ENCODE measurements around the gene SORCS2.

The SORCS2 gene

DNA sequence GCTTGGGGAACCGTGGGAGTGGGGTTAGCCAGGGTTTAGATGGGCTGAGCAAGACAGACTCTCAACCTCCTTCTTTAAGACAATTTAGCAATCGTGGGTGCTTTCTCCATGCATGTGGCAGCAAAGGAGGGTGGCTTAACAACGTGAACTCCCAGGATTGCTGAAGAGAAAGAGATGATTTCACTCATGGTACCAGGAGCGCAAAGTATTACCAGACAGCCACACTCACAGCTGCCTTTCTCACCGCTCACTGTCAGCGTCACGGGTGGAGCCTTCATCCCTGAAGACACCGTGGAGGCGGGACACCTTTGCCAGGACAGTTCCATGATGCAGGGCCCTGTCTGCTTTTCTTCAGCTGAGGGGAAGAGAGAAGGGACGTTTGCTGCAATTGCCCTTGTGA, 454.8 kb downstream of the SORCS2 start:
- TF ChIP-seq ELF4 (IDR thresholded peaks at IDR 0.05): no peak
- DNase-seq (ENCODE audit: extremely low spot score): no peak
- ChIA-PET POLR2A (no interaction called here), CTCF (no interaction called here)

DNA sequence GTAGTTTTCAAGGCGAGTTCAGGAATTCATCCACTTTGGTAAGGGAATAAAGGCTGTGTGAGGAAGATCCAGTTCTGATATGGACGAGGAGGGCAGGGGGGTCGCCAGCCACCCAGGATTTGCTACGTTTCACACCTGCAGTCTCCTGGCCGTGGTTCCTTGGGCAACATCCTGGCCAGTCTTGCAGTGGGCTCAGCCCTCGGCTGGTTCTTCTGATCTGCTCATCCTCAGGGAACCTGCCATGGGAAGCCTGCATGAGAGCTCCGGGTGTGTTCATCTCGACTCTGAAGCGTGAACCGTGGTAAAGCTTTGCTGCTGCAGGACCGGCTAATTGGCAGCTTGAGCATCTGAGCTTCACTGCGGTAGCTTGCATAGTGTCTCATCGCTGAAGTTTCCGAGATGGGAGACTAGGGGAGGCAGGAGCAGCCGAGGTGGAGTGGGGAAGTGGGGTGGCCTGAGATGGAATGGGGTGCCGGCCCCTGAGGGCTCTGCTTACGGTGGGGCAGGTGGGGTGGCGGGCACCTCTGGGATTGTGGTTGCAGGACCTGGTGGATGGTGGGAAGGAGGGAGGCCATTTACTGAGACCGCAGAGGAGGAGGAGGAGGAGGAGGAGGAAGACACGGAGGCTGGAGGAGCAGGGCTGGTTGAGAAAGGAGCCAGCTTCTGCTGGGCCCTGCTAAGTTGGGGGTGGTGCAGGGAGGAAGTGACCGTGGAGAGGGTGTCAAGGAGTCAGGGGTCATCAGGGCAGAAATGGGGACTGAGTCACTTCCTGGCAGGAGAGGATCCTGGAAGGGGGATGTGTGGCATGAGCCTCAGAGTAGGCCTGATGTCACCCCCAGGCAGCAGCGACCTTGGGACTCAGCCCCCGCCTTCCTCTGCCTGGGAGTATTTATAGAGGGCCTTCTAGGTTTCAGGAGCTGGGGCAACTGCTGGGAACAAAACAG, 455.5 kb downstream of the SORCS2 start:
- POLR2A ChIA-PET: no interaction called here
- CTCF ChIA-PET: no interaction called here
- TF ChIP-seq CTBP1 (IDR thresholded peaks at IDR 0.05; ENCODE audit: borderline replicate concordance) (no peak), L3MBTL2 (conservative IDR thresholded peaks at IDR 0.05) (no peak), SUZ12 (IDR thresholded peaks at IDR 0.05) (no peak), NFRKB (IDR thresholded peaks at IDR 0.05) (no peak), ELF4 (IDR thresholded peaks at IDR 0.05) (no peak), BHLHE40 (IDR thresholded peaks at IDR 0.05; ENCODE audit: borderline replicate concordance) (no peak), TARDBP (IDR thresholded peaks at IDR 0.05) (no peak), HDGF (IDR thresholded peaks at IDR 0.05; ENCODE audit: borderline replicate concordance) (no peak), FOXA1 (IDR thresholded peaks at IDR 0.05) (no peak), FOXM1 (IDR thresholded peaks at IDR 0.05; ENCODE audit: borderline replicate concordance) (no peak), ARNT (IDR thresholded peaks at IDR 0.05) (no peak), SP1 (IDR thresholded peaks at IDR 0.05) (no peak), ZNF384 (IDR thresholded peaks at IDR 0.05) (no peak), FOXK2 (IDR thresholded peaks at IDR 0.05) (no peak)
- TF ChIP-seq, protein P1, sequence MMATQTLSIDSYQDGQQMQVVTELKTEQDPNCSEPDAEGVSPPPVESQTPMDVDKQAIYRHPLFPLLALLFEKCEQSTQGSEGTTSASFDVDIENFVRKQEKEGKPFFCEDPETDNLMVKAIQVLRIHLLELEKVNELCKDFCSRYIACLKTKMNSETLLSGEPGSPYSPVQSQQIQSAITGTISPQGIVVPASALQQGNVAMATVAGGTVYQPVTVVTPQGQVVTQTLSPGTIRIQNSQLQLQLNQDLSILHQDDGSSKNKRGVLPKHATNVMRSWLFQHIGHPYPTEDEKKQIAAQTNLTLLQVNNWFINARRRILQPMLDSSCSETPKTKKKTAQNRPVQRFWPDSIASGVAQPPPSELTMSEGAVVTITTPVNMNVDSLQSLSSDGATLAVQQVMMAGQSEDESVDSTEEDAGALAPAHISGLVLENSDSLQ (IDR thresholded peaks at IDR 0.05): no peak

DNA sequence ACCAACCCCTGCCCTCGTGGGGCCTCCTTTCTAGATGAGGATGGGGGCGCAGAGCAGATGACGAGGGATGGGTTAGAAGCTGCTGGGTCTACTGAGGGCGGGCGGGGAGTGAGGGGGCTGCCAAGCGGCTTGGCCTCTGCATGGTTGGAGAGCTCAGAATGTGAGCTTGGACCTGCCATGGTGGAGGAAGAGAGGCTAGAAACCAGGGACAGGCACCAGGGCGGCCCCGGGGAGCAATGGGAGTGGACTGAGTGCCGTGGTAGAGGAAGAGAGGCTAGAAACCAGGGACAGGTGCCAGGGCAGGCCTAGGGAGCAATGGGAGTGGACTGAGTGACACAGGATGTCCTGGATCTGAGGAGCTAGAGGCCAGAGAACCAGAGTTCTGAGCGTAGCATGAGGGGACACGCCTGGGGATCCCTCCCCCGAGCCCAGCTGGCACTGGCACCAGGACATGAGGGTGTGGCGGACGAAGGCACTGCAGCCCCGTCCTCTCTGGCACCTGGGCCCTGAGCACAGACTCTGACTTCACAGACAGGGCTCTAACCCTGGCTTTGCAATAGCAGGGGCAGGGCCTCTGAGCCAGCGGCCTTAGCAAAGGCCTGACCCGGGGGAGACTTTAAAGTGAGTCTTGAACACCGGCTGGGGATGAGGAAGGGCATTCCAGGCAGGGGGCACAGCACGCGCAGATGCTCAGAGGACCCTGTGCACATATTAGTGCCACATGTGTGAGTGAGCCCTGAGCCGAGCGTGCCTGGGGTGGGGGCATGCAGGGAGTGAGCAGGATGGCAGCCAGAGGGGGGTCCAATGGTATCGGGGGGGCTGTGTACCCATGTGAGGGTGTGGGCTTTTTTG, 456.4 kb downstream of the SORCS2 start:
- DNase-seq (ENCODE audit: extremely low spot score): no peak
- TF ChIP-seq LEF1 (IDR thresholded peaks at IDR 0.05; ENCODE audit: borderline replicate concordance) (no peak), CTBP1 (IDR thresholded peaks at IDR 0.05; ENCODE audit: borderline replicate concordance) (no peak), FOXK2 (IDR thresholded peaks at IDR 0.05) (no peak), SUZ12 (IDR thresholded peaks at IDR 0.05) (no peak), SP1 (IDR thresholded peaks at IDR 0.05) (no peak), NFRKB (IDR thresholded peaks at IDR 0.05) (no peak), BHLHE40 (IDR thresholded peaks at IDR 0.05; ENCODE audit: borderline replicate concordance) (no peak), HDGF (IDR thresholded peaks at IDR 0.05; ENCODE audit: borderline replicate concordance) (no peak), TARDBP (IDR thresholded peaks at IDR 0.05) (no peak), FOXA1 (IDR thresholded peaks at IDR 0.05) (no peak), L3MBTL2 (conservative IDR thresholded peaks at IDR 0.05) (no peak), ZNF384 (IDR thresholded peaks at IDR 0.05) (no peak), ELF4 (IDR thresholded peaks at IDR 0.05) (no peak), ARNT (IDR thresholded peaks at IDR 0.05) (no peak), FOXM1 (IDR thresholded peaks at IDR 0.05; ENCODE audit: borderline replicate concordance) (no peak)
- TF ChIP-seq, protein P1 (IDR thresholded peaks at IDR 0.05): no peak
- CTCF ChIA-PET: no interaction called here
- POLR2A ChIA-PET: no interaction called here

More for the DNA sequence above, 455.5 kb downstream of the SORCS2 start:
- DNase-seq (ENCODE audit: extremely low spot score): no peak

DNA sequence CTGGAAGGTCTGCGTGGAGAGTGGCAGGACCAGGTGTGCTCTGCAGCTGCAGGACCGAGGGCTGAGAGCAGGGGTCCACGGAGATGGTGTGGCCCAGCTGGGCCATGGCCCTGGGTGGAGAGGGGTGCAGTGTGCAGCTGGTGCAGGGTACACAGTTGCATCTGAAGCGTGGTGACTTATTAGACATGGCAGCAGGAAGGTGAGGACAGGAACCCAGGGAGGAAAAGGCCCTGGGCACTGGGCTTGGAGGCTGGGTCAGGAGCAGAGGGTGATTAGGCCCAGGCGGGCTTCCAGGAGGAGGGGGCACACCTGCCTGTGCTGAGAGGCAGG, 457.0 kb downstream of the SORCS2 start:
- TF ChIP-seq SUZ12 (IDR thresholded peaks at IDR 0.05) (no peak), ELF4 (IDR thresholded peaks at IDR 0.05) (no peak), FOXA1 (IDR thresholded peaks at IDR 0.05) (no peak), BHLHE40 (IDR thresholded peaks at IDR 0.05; ENCODE audit: borderline replicate concordance) (no peak), NFRKB (IDR thresholded peaks at IDR 0.05) (no peak)
- POLR2A ChIA-PET: no interaction called here
- DNase-seq (ENCODE audit: extremely low spot score): no peak
- CTCF ChIA-PET: no interaction called here

DNA sequence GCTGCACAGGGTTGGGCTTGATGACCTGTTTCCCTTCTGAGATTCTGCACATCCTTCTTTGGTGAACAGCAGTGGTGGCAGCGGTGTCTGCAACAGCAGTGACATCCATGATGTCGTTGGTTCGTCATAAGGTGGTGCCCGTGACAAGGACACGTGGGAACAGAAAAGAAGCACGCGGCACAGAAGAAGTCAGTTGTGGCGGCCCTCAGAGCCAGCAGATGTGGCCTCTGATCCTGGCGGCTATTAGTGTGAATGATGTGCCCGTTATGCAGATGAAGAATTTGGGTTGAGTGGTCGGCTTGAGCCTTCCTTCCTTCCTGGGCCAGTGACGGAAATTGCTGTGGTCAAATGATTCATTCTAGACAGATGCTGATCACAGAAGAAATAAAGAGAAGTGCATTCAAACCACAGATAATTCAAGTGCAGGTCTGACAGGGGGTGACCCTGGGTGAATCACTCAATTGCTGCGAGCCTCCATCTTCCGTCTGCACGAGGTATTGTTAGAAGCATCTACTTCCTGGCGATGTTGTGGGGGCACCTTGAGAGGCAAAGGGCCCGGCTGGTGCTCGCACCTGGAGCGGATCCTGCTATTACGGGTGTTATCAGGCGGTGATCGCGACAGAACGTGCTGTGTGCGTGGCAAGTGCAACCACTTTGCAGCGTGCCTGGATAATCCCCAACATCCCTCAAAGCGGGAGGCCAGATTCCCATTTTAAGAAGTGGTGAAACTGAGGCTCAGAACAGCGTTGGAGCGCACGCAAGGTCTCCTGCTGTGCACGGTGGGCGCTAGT, 457.6 kb downstream of the SORCS2 start:
- CTCF ChIA-PET: interaction anchor here (1.1 kb wide), 3 partner anchors 12 to 441 kb away, joined by 3 to 5 read pairs (median 3); no protein-coding TSS in a partner anchor
- POLR2A ChIA-PET: no interaction called here
- TF ChIP-seq ZNF384 (IDR thresholded peaks at IDR 0.05) (no peak), SUZ12 (IDR thresholded peaks at IDR 0.05) (no peak), BHLHE40 (IDR thresholded peaks at IDR 0.05; ENCODE audit: borderline replicate concordance) (no peak), ELF4 (IDR thresholded peaks at IDR 0.05) (no peak), LEF1 (IDR thresholded peaks at IDR 0.05; ENCODE audit: borderline replicate concordance) (no peak), TARDBP (IDR thresholded peaks at IDR 0.05) (no peak), FOXA1 (IDR thresholded peaks at IDR 0.05) (no peak), CTBP1 (IDR thresholded peaks at IDR 0.05; ENCODE audit: borderline replicate concordance) (no peak), ARNT (IDR thresholded peaks at IDR 0.05) (no peak), FOXK2 (IDR thresholded peaks at IDR 0.05) (no peak)
- TF ChIP-seq, protein P1 (IDR thresholded peaks at IDR 0.05): no peak
- DNase-seq (ENCODE audit: extremely low spot score): no peak
